Ovary (tissue), 9 donors: ENCODE measurements around the gene R3HDM2. TPM values are rescaled to one million over a fixed set of nuclear protein-coding genes. Genes with fewer than 3 reads are reported as not detected.
"Not testable (repeated sequence)": the region's sequence is repeated elsewhere in the genome, so short reads cannot be mapped to it uniquely, and the experiment has no call there.

Experiments
- DNase-seq, 5 donors: peaks; one replicate each; pipeline ENCODE4 v3.0.0-alpha.2; 2019 to 2020
- H3K27ac ChIP-seq, 2 donors: fragments of 200-600 bp; one replicate each; pipeline versions ENCODE4 v1.5.1 to v1.8.0; 2019 to 2022
- H3K27me3 ChIP-seq: fragments of 200-600 bp; one replicate; pipeline ENCODE4 v1.8.0; 2022
- H3K36me3 ChIP-seq: fragments of 200-600 bp; sonication (generic); one replicate; pipeline ENCODE4 v1.5.1; 2019
- H3K4me1 ChIP-seq: one replicate; pipeline ENCODE4 v1.8.1; 2013; ENCODE audit warnings: mild to moderate bottlenecking, moderate library complexity; ENCODE audit not compliant: insufficient read depth
- H3K4me3 ChIP-seq: fragments of 200-600 bp; sonication (generic); one replicate; pipeline ENCODE4 v1.5.1; 2017
- H3K9me3 ChIP-seq, 2 donors: fragments of 200-600 bp in 1 of 2; sonication (generic) in 1 of 2; one replicate each; pipeline versions ENCODE4 v1.5.1 to v1.8.1; 2013 to 2019; ENCODE audit warnings: mild to moderate bottlenecking in 1 of 2, moderate library complexity in 1 of 2
- CTCF ChIP-seq, 3 donors: fragments of 450-650 bp in 2 of 3; fragments of 200-600 bp in 1 of 3; IDR thresholded peaks; one replicate each; pipeline versions ENCODE4 v1.5.1 to v1.8.0; 2016 to 2022; ENCODE audit warnings: antibody characterized with exemption in 3 of 3, mild to moderate bottlenecking in 1 of 3
- EP300 ChIP-seq: sonication (generic); formaldehyde crosslinking; IDR thresholded peaks from one replicate; pipeline ENCODE4 v1.6.1; 2017; ENCODE audit warnings: antibody characterized with exemption
- POLR2A ChIP-seq: fragments of 450-650 bp; IDR thresholded peaks from one replicate; pipeline ENCODE4 v1.6.1; 2017; ENCODE audit warnings: antibody characterized with exemption, mild to moderate bottlenecking, moderate library complexity
- WGBS, 3 donors: extraction: QIAGEN DNeasy Blood & Tissue Kit in 1 of 3; methylation state at CpG; one replicate each; pipeline versions ENCODE4 v1.1.5 to v1.1.7; 2013 to 2017; 5-methylcytosine and 5-hydroxymethylcytosine counted together
- intact Hi-C, 4 donors: fragments of 100-400 bp; cut with DNase I; formaldehyde crosslinking; loops; one replicate each; pipeline versions ENCODE4 v1.11.0 to v1.15.1; 2022 to 2023
- polyA plus RNA-seq, 2 donors: library from polyadenylated mRNA; stranded (reverse); fragments of 200-250 nt in 1 of 2; fragments of 350-450 nt in 1 of 2; fragmentation: Illumina TruSeq in 1 of 2; extraction: RNeasy Lipid Tissue Mini Kit (QIAGEN cat#74804) in 1 of 2; gene quantifications; one replicate each; pipeline ENCODE4 v1.2.3, GENCODE V29; 2013 to 2014
- total RNA-seq, 7 donors: library from RNA; depleted of rRNA in 2 of 7; stranded (reverse); fragments of >200 nt in 2 of 7; fragmentation: NEBNext Ultra II Directional in 3 of 7; extraction: Animal tissue kit (Norgen Biotek cat#: 25700) in 3 of 7; gene quantifications; one replicate each; pipeline versions ENCODE4 v1.1.0 to v1.2.4, GENCODE V29; 2016 to 2023
- donor health status: DM: no; HTN: no; CAD: no; lungs with moderate emphysema.
- donor health status: DM: no; HTN: no; CAD: no.
- donor health status: Bipolar disorder and iron deficiency.
- donor health status: DM: yes; HTN: yes; CAD: no.
- donor health status: DM: no; HTN: no; CAD: no.
- donor health status: DM: yes; HTN: yes; CAD: no.

R3HDM2 gene
- total and polyA plus RNA-seq, 9 donors: 24.3 to 81.4 (median 65.6) TPM

- Histone ChIP-seq H3K27me3 (no peaks in the 10 kb centered on the region), H3K9me3 (no peaks in the 10 kb centered on the region), H3K27ac (no peak overlapping the region), H3K4me3 (no peak overlapping the region), H3K36me3 (no peaks in the 10 kb centered on the region), H3K4me1 (no peaks in the 10 kb centered on the region)
- TF ChIP-seq CTCF (IDR thresholded peaks at IDR 0.05) (no peak), POLR2A (no peak), EP300 (no peak)
- WGBS, 3 donors: 36 to 43% (median 40%) methylated on average over 1 of the region's 1 CpG
- DNase-seq: no peak
- intact Hi-C loops: loop anchor here in 1 of 4 donors (10.0 kb wide), 1 partner anchor 155 kb away; the partner anchor contains the start of genes GLI1 and INHBE
These were observed 131.3 kb downstream of the R3HDM2 start for GRCh38 chr12:57299514-57300016.

GRCh38 chr12:57296291-57296690 lies 134.6 kb downstream of the R3HDM2 start:
- no peak overlapping the region for H3K27ac ChIP-seq
- H3K4me3 ChIP-seq: no peak overlapping the region
- no peaks in the 10 kb centered on the region for H3K9me3 ChIP-seq
- intact Hi-C loops: no loop called here
- H3K4me1 ChIP-seq: no peaks in the 10 kb centered on the region
- TF ChIP-seq EP300 (no peak), CTCF (IDR thresholded peaks at IDR 0.05) (no peak), POLR2A (no peak)
- H3K36me3 ChIP-seq: no peaks in the 10 kb centered on the region
- DNase-seq: no peak
- no peaks in the 10 kb centered on the region for H3K27me3 ChIP-seq
- 69 to 82% (median 77%) methylated on average over 4 of the region's 4 CpGs for WGBS, 3 donors

- H3K27ac ChIP-seq, DNase-seq, intact Hi-C loops, H3K9me3 ChIP-seq, H3K4me1 ChIP-seq, H3K36me3 ChIP-seq, H3K27me3 ChIP-seq, H3K4me3 ChIP-seq: not testable (repeated sequence)
- WGBS, 3 donors: 83 to 89% (median 85%) methylated on average over 12 of the region's 12 CpGs
These were observed 148.8 kb downstream of the R3HDM2 start for GRCh38 chr12:57282073-57282472.

GRCh38 chr12:57280211-57281062 lies 150.4 kb downstream of the R3HDM2 start:
- H3K27ac ChIP-seq: no peak overlapping the region
- no peak for DNase-seq
- intact Hi-C loops: no loop called here
- H3K9me3 ChIP-seq: no peaks in the 10 kb centered on the region
- no peaks in the 10 kb centered on the region for H3K27me3 ChIP-seq
- TF ChIP-seq CTCF (IDR thresholded peaks at IDR 0.05): no peak
- no peak for TF ChIP-seq EP300
- no peak for TF ChIP-seq POLR2A
- no peaks in the 10 kb centered on the region for H3K4me1 ChIP-seq
- H3K36me3 ChIP-seq: no peaks in the 10 kb centered on the region
- no peak overlapping the region for H3K4me3 ChIP-seq
- 65 to 72% (median 67%) methylated on average over 9 of the region's 9 CpGs for WGBS, 3 donors
